NAMALWA (cell line): ENCODE results near the gene ZNF329.

ENCODE experiments used
- DNase-seq: peaks from one replicate; pipeline ENCODE4 v3.0.0-alpha.2; 2015; ENCODE audit warnings: low spot score

ZNF329 gene

GRCh38 chr19:58118979-58119733 lies 31.4 kb downstream of the ZNF329 start:
- no peak for DNase-seq

GRCh38 chr19:58117841-58118575 lies 32.6 kb downstream of the ZNF329 start:
- DNase-seq = no peak

- no peak for DNase-seq
Observed at GRCh38 chr19:58108546-58108817, 42.1 kb downstream of the ZNF329 start.

- no peak for DNase-seq
Observed at GRCh38 chr19:58107778-58108545, 42.6 kb downstream of the ZNF329 start.

- no peak for DNase-seq
Observed at GRCh38 chr19:58098682-58098998, 51.9 kb downstream of the ZNF329 start.

GRCh38 chr19:58097781-58098681 lies 52.6 kb downstream of the ZNF329 start, which contains the start of gene ZSCAN18:
Gene ZSCAN18 (minus strand): TSS chr19:58098231. CDS start chr19:58090267, 7,964 bp downstream.
- no peak for DNase-seq

GRCh38 chr19:58097349-58097748 lies 53.2 kb downstream of the ZNF329 start:
- DNase-seq = no peak

- no peak for DNase-seq
Observed at GRCh38 chr19:58096884-58097283, 53.7 kb downstream of the ZNF329 start.

- DNase-seq = no peak
Observed at GRCh38 chr19:58095328-58095727, 55.3 kb downstream of the ZNF329 start.

- no peak for DNase-seq
Observed at GRCh38 chr19:58093071-58093470, 57.5 kb downstream of the ZNF329 start.

GRCh38 chr19:58091251-58091995 lies 59.2 kb downstream of the ZNF329 start:
- no peak for DNase-seq

- DNase-seq = no peak
Observed at GRCh38 chr19:58089846-58090245, 60.7 kb downstream of the ZNF329 start.

- DNase-seq = no peak
Observed at GRCh38 chr19:58088521-58089052, 62.0 kb downstream of the ZNF329 start.

GRCh38 chr19:58086825-58087710 lies 63.5 kb downstream of the ZNF329 start:
- DNase-seq = no peak

- DNase-seq = no peak
Observed at GRCh38 chr19:58085348-58085875, 65.2 kb downstream of the ZNF329 start.

- no peak for DNase-seq
Observed at GRCh38 chr19:58084596-58085347, 65.8 kb downstream of the ZNF329 start.

- DNase-seq = no peak
Observed at GRCh38 chr19:58083021-58083420, 67.6 kb downstream of the ZNF329 start.

- no peak for DNase-seq
Observed at GRCh38 chr19:58079792-58080191, 70.8 kb downstream of the ZNF329 start.
